ENCODE measurements around the gene MNX1. TPM values are rescaled to one million over a fixed set of nuclear protein-coding genes. Genes with fewer than 3 reads are reported as not detected.

The MNX1 gene
- polyA plus RNA-seq, 1 donor from 2014 or later = not detected

- Histone ChIP-seq H3K4me3 (ENCODE audit: low read length) (no peak overlapping the region), H4K20me1 (ENCODE audit: insufficient read depth) (no peaks in the 10 kb centered on the region), H3K36me3 (ENCODE audit: insufficient read depth, low read length) (no peaks in the 10 kb centered on the region), H3K9ac (ENCODE audit: low read length) (no peak overlapping the region), H3K27me3 (ENCODE audit: insufficient read depth, low read depth, low read length) (no peaks in the 10 kb centered on the region), H2AFZ (ENCODE audit: low read depth, low read length) (no peak overlapping the region), H3K4me2 (ENCODE audit: low read length) (no peak overlapping the region), H3K9me2 (ENCODE audit: insufficient read depth, low read length) (no peaks in the 10 kb centered on the region), H3K27ac (ENCODE audit: low read length) (no peak overlapping the region), H3K9me3 (ENCODE audit: low read length) (peaks cover 3% of the 10 kb centered on the region), H3K79me2 (replicated peaks; ENCODE audit: insufficient read depth, low read length) (no peaks in the 10 kb centered on the region), H3F3A (ENCODE audit: insufficient read depth, low read length, poor library complexity, severe bottlenecking) (no peaks in the 10 kb centered on the region)
- no peak for TF ChIP-seq EP300 (conservative IDR thresholded peaks at IDR 0.05; ENCODE audit: poor library complexity, severe bottlenecking)
- TF ChIP-seq TAF1 (IDR thresholded peaks at IDR 0.05; ENCODE audit: low read depth) = no peak
- no peak for TF ChIP-seq EZH2 (IDR thresholded peaks at IDR 0.05; ENCODE audit: borderline replicate concordance, insufficient read depth, low read length, poor library complexity, severe bottlenecking)
- no peak for TF ChIP-seq RAD21 (conservative IDR thresholded peaks at IDR 0.05)
Observed at GRCh38 chr7:157037635-157038034, 27.2 kb upstream of the MNX1 start.

GRCh38 chr7:157037028-157037427, 26.6 kb upstream of the MNX1 start:
- H3K27ac ChIP-seq (ENCODE audit: low read length) = no peak overlapping the region
- H3K79me2 ChIP-seq (replicated peaks; ENCODE audit: insufficient read depth, low read length) = no peaks in the 10 kb centered on the region
- H3K36me3 ChIP-seq (ENCODE audit: insufficient read depth, low read length) = no peaks in the 10 kb centered on the region
- H3F3A ChIP-seq (ENCODE audit: insufficient read depth, low read length, poor library complexity, severe bottlenecking) = no peaks in the 10 kb centered on the region
- no peak for TF ChIP-seq EZH2 (IDR thresholded peaks at IDR 0.05; ENCODE audit: borderline replicate concordance, insufficient read depth, low read length, poor library complexity, severe bottlenecking)
- TF ChIP-seq TAF1 (IDR thresholded peaks at IDR 0.05; ENCODE audit: low read depth) = no peak
- no peak for TF ChIP-seq EP300 (conservative IDR thresholded peaks at IDR 0.05; ENCODE audit: poor library complexity, severe bottlenecking)
- no peak for TF ChIP-seq MXI1 (conservative IDR thresholded peaks at IDR 0.05; ENCODE audit: poor library complexity, severe bottlenecking)
- TF ChIP-seq SMC3 (conservative IDR thresholded peaks at IDR 0.05; ENCODE audit: poor library complexity) = no peak
- TF ChIP-seq POLR2AphosphoS5 (IDR thresholded peaks at IDR 0.05) = no peak
- TF ChIP-seq REST (IDR thresholded peaks at IDR 0.05; ENCODE audit: borderline replicate concordance) = no peak
- TF ChIP-seq CTCF (IDR thresholded peaks at IDR 0.05; ENCODE audit: poor library complexity, severe bottlenecking) = no peak
- TF ChIP-seq RAD21 (conservative IDR thresholded peaks at IDR 0.05) = no peak
- H3K4me2 ChIP-seq (ENCODE audit: low read length) = no peak overlapping the region
- no peaks in the 10 kb centered on the region for H4K20me1 ChIP-seq (ENCODE audit: insufficient read depth)
- peaks cover under 1% of the 10 kb centered on the region for H3K27me3 ChIP-seq (ENCODE audit: insufficient read depth, low read depth, low read length)
- H2AFZ ChIP-seq (ENCODE audit: low read depth, low read length) = no peak overlapping the region
- no peaks in the 10 kb centered on the region for H3K9me2 ChIP-seq (ENCODE audit: insufficient read depth, low read length)
- no peak overlapping the region for H3K4me3 ChIP-seq (ENCODE audit: low read length)
- H3K9ac ChIP-seq (ENCODE audit: low read length) = no peak overlapping the region
- peaks cover 3% of the 10 kb centered on the region for H3K9me3 ChIP-seq (ENCODE audit: low read length)

All from neural cell (in vitro differentiated cells).